HG03280 (cell line): ENCODE results near the gene NINJ2.

ENCODE experiments used
- ATAC-seq: cut with Tn5 transposase; IDR thresholded peaks from one replicate; pipeline ENCODE4 v1.9.1; 2021; ENCODE audit warnings: mild to moderate bottlenecking, moderate library complexity; ENCODE audit not compliant: unreplicated experiment

The NINJ2 gene

DNA sequence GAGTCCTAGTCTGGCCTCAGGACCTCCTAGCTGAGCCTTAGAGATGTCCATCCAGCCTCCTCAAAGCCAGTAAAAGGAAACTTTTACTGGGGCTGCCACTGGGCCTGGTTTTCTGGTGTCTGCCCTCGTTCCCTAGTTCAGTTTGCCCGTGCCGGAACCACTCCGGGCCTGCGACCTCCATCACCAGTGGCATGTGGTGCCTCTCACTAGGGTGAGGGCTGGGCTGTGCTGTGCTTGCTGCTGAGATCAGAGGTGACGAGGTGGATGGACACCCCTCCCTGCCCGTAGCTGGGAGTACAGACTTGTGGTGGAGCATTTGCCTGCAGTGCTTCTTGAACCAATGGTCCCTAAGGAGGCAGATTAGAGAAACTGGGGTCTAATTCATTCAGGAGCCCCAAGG lies 127.8 kb downstream of the NINJ2 start:
- no peak for ATAC-seq

DNA sequence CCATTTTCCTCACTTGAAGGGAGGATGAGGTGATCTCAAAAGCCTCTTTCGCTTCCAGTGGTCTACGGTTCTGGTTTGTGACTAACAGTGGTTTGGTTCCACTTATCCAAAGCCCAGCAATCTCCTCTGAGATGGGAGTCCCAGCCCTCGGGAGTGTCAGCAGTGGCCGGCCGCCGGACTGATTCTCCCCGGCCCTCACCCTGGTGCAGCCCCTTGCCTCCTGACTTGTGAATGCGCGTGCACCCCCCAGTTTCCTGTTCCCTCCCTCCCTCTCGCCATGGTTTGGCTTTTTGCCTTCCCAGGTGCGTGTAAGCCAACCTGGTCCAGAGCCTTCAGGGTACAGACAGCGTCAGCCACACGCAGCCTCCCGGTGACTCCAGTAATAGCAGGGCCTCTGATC lies 129.0 kb downstream of the NINJ2 start:
- no peak for ATAC-seq

DNA sequence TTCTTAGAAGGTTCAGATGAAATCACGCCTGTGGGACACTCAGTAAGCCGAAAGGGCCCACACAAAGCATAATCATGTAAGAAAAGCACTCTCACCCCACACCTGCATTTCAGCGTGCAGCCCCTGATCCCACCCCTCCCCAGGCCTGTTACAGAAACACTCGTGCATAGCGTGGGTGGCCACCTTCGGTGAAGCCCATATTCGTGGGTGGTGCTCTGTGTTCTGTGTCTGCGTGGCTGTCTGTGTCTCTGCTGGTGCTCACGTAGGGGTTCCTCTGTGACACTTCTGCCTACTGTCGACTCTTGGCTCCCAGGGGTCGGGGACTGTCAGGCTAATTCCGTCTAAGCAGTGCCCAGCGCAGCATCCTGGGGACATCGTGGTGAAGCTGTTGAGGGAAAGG lies 129.5 kb downstream of the NINJ2 start:
- no peak for ATAC-seq

DNA sequence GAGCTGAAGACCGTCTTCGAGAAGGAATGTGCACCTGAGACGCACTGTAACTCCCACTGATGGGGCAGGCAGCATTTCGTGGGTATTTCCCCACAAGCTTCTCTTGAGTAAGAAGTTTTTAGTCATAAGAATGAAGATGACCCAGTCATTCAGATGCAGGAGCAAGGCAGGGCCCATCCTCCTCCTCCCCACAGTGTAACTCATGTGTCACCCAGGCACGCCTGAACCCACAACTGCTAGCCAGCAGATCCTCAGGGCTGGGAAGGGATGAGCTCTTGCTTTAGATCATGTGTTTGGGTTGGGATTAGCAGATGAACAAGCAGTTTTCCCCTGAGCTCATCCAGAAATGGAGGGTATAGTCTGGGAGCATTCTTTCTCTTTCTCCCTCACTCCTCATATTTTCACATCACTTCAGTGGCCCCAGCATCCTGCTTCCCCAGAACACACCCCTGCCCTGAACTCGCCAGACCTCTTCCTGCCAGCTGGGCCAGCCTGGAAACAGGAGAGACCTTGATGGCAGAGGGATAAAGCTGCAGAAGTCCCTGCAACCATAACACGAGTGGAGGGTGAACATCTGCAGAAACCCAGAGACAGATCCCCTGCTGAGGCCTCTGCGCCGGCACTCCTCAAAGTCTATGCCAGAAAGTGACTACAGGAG lies 130.2 kb downstream of the NINJ2 start:
- ATAC-seq: no peak

DNA sequence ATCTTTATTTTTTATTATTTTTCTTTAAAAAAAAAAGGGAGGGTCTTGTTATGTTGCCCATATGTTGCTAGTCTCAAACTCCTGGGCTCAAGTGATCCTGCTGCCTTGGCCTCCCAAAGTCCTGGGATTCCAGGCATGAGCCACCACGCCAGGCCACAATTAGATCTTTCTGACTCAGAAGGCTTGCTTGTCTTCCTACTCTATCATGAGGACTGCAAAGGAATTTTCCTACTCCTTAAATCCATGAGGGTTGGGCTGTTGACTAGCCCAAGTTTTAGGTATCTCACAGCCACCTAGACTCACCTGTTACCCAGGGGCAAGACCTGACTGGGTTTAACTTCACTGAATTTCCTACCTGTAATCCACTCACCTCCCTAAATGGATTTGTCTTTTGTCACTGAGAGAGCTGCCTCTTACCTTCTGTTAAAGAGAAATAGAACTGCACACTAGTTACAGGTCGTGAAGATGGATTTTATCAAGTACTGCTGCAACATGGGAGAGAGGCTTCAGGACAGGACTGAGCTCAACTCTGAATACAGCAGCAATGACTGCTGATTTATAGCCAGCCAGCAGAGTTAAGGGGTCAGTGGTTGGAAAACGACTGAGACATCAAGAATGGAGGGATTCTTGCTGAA lies 131.2 kb downstream of the NINJ2 start:
- no peak for ATAC-seq

DNA sequence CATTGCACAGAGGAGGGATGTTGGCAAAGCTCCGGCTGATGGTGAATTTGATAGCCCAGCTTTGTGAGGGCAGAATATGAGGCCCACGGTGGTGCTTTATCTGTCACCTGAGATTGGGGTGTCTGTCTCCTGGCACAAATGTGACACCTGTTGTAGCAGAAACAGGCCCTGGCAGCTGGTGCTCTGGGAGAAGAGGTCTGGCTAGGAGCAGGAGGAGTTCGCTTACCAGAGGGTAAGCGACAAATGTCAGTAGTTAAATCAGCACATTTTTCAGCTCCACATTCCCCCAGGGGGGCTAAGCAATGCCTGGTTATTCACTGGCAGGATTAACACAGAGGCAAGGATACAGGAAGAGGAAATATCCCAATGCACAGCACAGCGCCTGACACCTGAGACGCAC lies 132.4 kb downstream of the NINJ2 start:
- ATAC-seq: no peak

DNA sequence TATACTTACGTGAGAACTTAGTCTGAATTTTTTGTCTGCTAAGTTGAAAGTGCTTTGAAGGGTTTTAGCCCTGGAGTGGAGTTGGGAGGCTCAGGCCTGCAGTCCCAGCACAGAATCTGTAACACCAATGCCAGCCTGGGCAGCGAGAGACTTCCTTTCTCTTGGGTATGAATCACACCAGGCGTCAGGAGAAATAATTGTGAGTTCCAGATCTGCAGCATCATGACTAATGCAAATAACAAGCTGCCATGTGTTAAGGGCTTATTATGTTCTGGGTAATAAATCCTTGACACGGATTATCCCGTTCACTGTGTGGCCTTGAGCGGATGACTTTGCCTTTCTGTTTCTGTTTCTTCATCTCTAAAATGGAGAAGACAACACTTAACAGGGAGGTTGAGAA lies 132.9 kb downstream of the NINJ2 start:
- no peak for ATAC-seq

DNA sequence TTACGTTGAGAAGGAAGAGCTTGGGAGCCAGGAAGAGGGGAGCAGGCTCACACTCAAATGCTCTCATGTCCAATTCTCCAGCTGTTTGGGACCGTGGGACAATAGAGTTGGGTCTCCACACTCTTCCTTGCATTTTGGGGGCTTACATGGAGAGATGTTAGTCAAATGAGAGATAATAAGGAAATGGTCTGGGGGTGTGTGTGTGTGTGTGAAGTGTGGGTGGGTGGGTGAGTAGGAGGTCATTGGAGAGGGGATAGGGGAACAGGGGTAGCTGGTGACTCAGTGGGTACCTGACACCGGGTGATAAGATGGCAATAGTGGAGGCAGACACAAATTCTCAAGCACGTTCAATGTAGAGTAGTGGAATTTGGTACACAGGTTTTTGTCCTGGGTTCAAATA lies 135.5 kb downstream of the NINJ2 start:
- no peak for ATAC-seq

DNA sequence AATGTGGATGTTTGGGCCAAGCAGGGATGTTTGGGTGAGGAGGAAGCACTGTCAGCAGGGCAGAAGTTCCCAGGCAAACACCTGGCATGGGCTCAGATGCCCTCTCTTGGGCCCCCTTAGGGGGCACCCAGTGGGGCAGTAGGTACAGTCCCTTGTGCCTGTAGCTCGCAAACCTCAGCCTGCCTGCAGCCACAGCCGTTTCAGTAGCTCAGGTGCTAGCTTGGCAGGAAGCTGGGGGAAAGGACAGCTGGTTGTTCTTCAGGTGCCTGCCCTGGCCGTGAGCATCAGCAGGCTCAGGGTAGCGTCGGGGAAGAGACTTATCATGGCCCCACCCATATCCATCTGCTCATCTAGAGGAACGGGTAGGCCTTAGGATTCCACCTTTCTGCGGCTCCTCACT lies 136.0 kb downstream of the NINJ2 start:
- ATAC-seq: no peak

DNA sequence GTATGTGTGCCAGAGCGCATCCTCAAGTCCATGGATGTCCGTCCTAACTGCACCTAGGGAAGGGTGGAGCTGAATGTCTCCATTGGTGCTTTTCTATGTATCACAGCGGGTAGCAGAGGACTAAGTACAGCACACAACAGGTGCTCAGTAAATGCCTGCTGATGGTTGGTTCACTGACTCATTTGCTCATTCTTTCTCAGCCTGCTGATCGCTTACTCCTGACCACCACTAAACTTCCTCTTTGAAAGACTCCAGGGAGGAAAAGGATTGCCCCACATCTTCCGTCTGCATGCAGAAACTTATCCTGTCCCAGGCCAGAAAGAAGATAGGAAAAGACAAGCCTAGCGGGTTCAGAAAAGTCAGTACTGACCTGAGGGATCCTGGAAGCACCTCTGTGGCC lies 137.2 kb downstream of the NINJ2 start:
- no peak for ATAC-seq

DNA sequence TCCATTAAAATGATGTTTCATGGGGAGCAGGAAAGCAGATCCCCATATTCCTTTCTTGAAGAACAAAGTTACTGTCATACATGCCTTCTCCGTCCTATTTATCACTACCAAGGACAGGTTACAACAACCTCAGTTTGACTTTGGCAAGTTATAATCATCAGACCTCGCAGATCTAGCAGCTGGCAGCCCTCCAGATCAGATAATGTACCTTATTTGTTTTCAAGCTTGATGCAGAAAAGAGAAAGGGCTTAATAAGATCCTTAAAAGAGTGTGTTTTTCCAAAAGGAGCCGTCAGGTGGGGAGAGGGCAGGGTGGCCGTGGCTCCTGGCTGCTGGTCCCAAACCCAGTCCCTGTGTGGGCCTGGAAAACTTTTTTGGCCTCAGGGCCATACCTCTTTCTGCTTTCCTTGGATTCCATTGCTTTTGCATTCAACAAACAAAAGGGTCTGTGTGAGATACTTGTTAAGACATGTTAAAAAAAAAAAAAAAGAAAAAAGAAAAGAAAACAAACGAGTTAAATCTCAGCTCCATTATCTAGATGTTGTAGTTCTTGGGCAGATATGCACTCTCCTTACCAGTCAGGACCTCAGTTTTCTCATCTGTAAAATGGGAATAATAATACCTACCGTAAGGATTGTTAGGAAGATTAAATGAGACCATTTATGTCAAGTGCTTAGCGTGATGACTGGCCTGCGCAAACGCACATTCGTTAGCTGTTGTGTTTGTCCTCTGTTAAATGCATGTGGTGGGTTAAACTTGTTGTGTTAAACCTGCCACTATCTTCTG lies 138.9 kb downstream of the NINJ2 start:
- no peak for ATAC-seq

DNA sequence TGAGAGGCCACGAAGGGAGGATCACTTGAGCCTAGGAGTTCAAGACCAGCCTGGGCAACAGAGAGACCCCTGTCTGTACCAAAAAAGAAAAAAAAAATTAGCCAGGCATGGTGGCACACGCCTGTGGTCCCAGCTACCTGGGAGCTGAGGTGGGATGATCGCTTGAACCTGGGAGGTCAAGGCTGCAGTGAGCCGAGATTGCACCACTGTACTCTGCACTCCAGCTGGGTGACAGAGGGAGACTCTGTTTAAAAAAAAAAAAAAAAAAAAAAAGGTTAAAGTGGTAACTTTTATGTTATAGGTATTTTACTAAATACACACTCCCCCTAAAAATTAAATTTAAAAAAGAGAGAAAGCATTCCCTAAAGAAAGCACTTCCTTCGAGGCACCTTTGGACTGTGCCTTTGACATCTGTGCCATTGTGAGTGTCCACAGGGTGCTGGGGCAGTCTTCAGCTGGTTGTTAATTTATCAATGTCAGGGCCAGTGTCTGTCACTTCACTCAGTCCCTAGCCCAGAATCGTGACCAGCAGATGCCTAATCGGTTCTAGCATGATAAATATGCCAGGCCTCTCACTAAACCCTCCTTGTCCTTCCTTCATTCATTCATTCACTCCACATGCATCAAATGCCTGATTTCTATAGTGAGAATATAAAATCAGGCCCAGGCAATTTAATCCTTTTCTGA lies 140.4 kb downstream of the NINJ2 start:
- no peak for ATAC-seq

DNA sequence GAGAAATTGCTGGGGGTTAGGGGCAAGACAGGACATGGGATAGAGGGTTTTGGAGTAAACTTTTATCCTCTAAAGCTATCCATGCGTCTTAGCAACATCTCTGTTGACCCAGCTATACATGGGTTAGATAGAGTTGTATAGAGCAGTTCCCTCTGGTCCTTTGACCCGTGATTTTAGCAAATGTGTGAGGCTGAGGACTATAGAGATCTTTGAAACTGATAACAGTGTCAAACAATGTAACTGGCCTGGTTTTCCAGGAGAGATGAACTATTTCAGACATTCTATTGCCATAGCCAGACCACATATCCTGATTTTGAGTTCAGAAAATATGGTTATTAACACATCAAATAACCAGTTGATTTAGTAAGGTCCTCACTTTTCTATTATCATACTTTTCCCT lies 143.1 kb downstream of the NINJ2 start:
- ATAC-seq: no peak

DNA sequence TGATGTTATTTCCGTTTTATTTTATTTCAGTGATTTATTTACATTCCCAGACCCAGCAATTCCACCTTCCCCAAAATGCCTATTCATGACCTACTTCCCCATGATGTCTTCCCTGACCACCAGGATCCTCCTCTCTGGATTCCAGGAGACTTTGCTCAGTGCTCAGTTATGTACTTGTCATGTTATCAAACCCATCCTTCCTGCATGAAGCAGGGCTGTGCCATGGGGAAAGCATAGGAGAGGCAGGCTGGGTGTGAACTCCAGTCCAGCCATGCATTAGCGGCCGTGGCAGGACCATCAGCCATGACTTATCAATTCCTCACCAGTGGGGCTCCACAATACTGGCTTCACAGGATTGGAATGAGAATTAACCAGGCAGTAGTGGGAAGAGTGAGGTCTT lies 145.7 kb downstream of the NINJ2 start:
- no peak for ATAC-seq
